DND-41 (cell line): ENCODE data around the gene FOXP1.

Experiments
- ATAC-seq: fragments of 200-7000 bp; cut with Tn5 transposase; 3 replicates; pipeline ENCODE4 v1.9.1; 2021; ENCODE audit warnings: low read depth; ENCODE audit not compliant: insufficient read depth
- DNase-seq: peaks from one replicate; pipeline ENCODE4 v3.0.0-alpha.2; 2020
- H2AFZ ChIP-seq: 2 replicates; pipeline ENCODE4 v1.6.0; 2012; ENCODE audit warnings: low read depth, low read length
- H3K27ac ChIP-seq: 2 replicates; pipeline ENCODE4 v1.5.1; 2012; ENCODE audit warnings: low read length, inconsistent platforms
- H3K27me3 ChIP-seq: fragments of 200-600 bp; sonication (generic); 2 replicates; pipeline ENCODE4 v1.6.0; 2012; ENCODE audit warnings: low read length, mild to moderate bottlenecking, inconsistent platforms; ENCODE audit not compliant: insufficient read depth, poor library complexity
- H3K36me3 ChIP-seq: 2 replicates; pipeline ENCODE4 v1.5.1; 2012; ENCODE audit warnings: low read length, inconsistent platforms; ENCODE audit not compliant: insufficient read depth
- H3K4me1 ChIP-seq: 2 replicates; pipeline ENCODE4 v1.5.1; 2012; ENCODE audit warnings: mild to moderate bottlenecking, low read length; ENCODE audit not compliant: insufficient read depth
- H3K4me2 ChIP-seq: 2 replicates; pipeline ENCODE4 v1.6.0; 2012; ENCODE audit warnings: mild to moderate bottlenecking, moderate library complexity, low read length, inconsistent platforms; ENCODE audit not compliant: insufficient read depth
- H3K4me3 ChIP-seq, 2 experiments: fragments of 200-600 bp in 1 of 2; shearing (Covaris generic) in 1 of 2; 2 replicates each; pipeline ENCODE4 v1.5.1; 2012 to 2016; ENCODE audit warnings: inconsistent platforms in 2 of 2, low read length in 2 of 2, mild to moderate bottlenecking in 2 of 2, low read depth in 1 of 2, moderate library complexity in 1 of 2
- H3K79me2 ChIP-seq: 2 replicates; pipeline ENCODE4 v1.6.0; 2012; ENCODE audit warnings: low read length, inconsistent platforms; ENCODE audit not compliant: insufficient read depth
- H3K9ac ChIP-seq: 2 replicates; pipeline ENCODE4 v1.6.0; 2012; ENCODE audit warnings: low read depth, mild to moderate bottlenecking, inconsistent platforms, low read length, moderate library complexity
- H3K9me3 ChIP-seq: 2 replicates; pipeline ENCODE4 v1.5.1; 2012; ENCODE audit warnings: low read length, moderate library complexity, mild to moderate bottlenecking, inconsistent platforms; ENCODE audit not compliant: insufficient read depth, severe bottlenecking
- H4K20me1 ChIP-seq: 2 replicates; pipeline ENCODE4 v1.6.0; 2012; ENCODE audit warnings: low read length; ENCODE audit not compliant: insufficient read depth
- EZH2 ChIP-seq: IDR thresholded peaks from 3 replicates; pipeline ENCODE4 v1.6.1; 2012; ENCODE audit warnings: borderline replicate concordance, low read depth, mild to moderate bottlenecking, moderate library complexity, low read length, inconsistent platforms; ENCODE audit not compliant: severe bottlenecking
- TF ChIP-seq, protein P1 (sequence below): IDR thresholded peaks from 2 replicates; pipeline ENCODE4 v1.5.1; 2012; ENCODE audit warnings: borderline replicate concordance, low read length, moderate library complexity, mild to moderate bottlenecking; ENCODE audit not compliant: poor library complexity, severe bottlenecking; ENCODE audit errors: extremely low read depth

The FOXP1 gene

GRCh38 chr3:71231680-71232079 lies 351.8 kb downstream of the FOXP1 start:
- H3K27me3 ChIP-seq: no peaks in the 10 kb centered on the region
- no peak for TF ChIP-seq EZH2
- TF ChIP-seq, protein P1, sequence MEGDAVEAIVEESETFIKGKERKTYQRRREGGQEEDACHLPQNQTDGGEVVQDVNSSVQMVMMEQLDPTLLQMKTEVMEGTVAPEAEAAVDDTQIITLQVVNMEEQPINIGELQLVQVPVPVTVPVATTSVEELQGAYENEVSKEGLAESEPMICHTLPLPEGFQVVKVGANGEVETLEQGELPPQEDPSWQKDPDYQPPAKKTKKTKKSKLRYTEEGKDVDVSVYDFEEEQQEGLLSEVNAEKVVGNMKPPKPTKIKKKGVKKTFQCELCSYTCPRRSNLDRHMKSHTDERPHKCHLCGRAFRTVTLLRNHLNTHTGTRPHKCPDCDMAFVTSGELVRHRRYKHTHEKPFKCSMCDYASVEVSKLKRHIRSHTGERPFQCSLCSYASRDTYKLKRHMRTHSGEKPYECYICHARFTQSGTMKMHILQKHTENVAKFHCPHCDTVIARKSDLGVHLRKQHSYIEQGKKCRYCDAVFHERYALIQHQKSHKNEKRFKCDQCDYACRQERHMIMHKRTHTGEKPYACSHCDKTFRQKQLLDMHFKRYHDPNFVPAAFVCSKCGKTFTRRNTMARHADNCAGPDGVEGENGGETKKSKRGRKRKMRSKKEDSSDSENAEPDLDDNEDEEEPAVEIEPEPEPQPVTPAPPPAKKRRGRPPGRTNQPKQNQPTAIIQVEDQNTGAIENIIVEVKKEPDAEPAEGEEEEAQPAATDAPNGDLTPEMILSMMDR: no peak
- no peak for DNase-seq
- no peaks in the 10 kb centered on the region; the same call in 1 of the 2 replicates for H4K20me1 ChIP-seq
- H3K4me2 ChIP-seq: no peak overlapping the region
- H2AFZ ChIP-seq: no peak overlapping the region
- H3K4me3 ChIP-seq: no peak overlapping the region
- no peak overlapping the region for H3K9ac ChIP-seq
- H3K9me3 ChIP-seq: no peaks in the 10 kb centered on the region
- H3K4me1 ChIP-seq: peaks cover 20% of the 10 kb centered on the region
- no peak overlapping the region for H3K27ac ChIP-seq
- no peaks in the 10 kb centered on the region for H3K36me3 ChIP-seq
- H3K79me2 ChIP-seq: no peaks in the 10 kb centered on the region
- no peak for ATAC-seq

DNA sequence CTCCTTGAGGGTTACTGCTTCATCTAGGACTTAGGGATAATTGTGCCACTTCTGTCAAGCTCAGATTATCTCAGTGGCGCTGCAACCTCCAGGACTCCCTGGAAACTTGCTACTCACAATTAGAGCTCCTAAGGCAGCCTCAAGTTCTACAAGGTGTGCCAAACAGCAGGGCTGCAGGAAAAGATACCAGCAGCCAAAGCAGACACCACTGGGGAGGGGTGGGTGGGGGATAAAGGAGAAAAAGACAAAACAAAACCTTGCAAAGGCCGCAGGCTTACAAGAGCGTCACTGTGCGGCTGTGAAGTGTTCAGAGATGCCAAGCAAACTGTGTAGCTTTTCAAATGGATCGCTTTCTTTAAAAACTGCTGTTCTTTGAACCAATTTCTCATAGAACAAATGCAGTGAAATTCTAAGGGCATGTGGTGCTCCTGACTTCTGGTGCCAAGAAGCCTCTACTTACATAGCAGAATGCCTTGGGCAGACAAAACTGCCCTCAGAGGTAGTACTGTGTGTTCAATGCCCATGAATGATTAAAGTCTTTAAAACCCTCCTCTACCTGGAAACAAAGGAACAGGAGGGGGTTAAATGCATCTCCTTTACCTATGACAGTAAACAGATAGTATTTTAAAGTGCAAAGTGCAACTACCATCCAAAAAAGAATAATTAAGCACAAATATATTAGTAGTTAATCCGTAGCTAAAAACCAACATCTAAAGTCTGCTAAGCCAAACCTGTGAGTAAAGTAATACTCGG lies 353.4 kb downstream of the FOXP1 start:
- ATAC-seq: no peak
- H3K4me1 ChIP-seq: peaks cover 26% of the 10 kb centered on the region
- no peak for DNase-seq
- no peak overlapping the region for H3K4me2 ChIP-seq
- no peak overlapping the region for H3K27ac ChIP-seq
- TF ChIP-seq, protein P1: no peak
- TF ChIP-seq EZH2: no peak
- no peak overlapping the region for H2AFZ ChIP-seq
- no peaks in the 10 kb centered on the region for H3K36me3 ChIP-seq
- H3K4me3 ChIP-seq: no peak overlapping the region
- no peaks in the 10 kb centered on the region for H3K79me2 ChIP-seq
- peaks cover 4% of the 10 kb centered on the region; the same call in 1 of the 2 replicates for H4K20me1 ChIP-seq
- no peaks in the 10 kb centered on the region for H3K27me3 ChIP-seq
- H3K9me3 ChIP-seq: no peaks in the 10 kb centered on the region
- H3K9ac ChIP-seq: no peak overlapping the region

DNA sequence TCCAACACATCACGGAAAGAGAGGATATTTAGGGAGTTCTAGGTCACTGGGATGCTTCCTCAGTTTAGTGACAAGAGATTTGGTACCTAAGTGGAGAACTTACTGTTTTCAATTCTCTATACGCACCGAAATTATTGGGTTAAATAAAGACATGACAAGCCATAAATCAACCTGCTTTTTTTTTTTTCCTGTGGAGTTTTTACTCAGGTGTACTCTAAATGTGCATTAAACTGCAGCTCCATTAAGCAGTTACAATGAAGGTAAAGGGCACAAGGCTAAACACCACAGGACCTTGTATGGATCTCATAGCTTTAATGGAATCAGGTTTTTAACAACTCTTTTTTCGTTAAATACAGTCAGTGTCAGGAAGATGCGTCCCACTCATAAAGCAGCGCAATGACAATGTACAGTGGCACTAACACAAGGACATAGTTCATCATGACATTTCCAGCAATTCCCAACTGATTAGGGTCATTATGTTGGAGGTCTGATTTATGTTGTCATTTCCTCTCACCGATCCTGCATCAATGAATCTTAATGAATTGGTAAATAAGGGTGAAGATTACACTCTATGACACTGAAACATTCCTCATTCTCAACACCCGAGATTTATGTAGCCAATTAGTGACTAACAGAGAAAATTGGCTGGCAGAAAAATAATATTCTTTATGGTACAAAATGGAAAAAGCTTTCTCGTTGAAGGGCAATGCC lies 355.2 kb downstream of the FOXP1 start:
- H3K79me2 ChIP-seq: no peaks in the 10 kb centered on the region
- no peak for DNase-seq
- no peaks in the 10 kb centered on the region for H3K36me3 ChIP-seq
- ATAC-seq: no peak
- no peak overlapping the region for H2AFZ ChIP-seq
- H3K4me3 ChIP-seq: no peak overlapping the region
- H3K9me3 ChIP-seq: no peaks in the 10 kb centered on the region
- H3K27me3 ChIP-seq: no peaks in the 10 kb centered on the region
- H4K20me1 ChIP-seq: peaks cover 4% of the 10 kb centered on the region; the same call in 1 of the 2 replicates
- H3K4me2 ChIP-seq: peak overlapping the region; percentile 61
- TF ChIP-seq, protein P1: no peak
- no peak for TF ChIP-seq EZH2
- H3K9ac ChIP-seq: no peak overlapping the region
- H3K4me1 ChIP-seq: peaks cover 26% of the 10 kb centered on the region
- no peak overlapping the region for H3K27ac ChIP-seq
